ACC112 (cell line): ENCODE data around the gene PIK3C2G.

Source experiments
- H2AFZ ChIP-seq: fragments of 200-600 bp; sonication (generic); one replicate; pipeline ENCODE4 v1.6.0; 2017; ENCODE audit warnings: antibody characterized with exemption, low read length; ENCODE audit not compliant: unreplicated experiment
- H3K27ac ChIP-seq: fragments of 200-600 bp; sonication (generic); 2 replicates; pipeline ENCODE4 v1.5.1; 2014; ENCODE audit warnings: low read depth, mild to moderate bottlenecking, antibody characterized with exemption, low read length, moderate library complexity
- H3K27me3 ChIP-seq: fragments of 200-600 bp; sonication (generic); 2 replicates; pipeline ENCODE4 v1.6.1; 2014; ENCODE audit warnings: mild to moderate bottlenecking, antibody characterized with exemption, low read length, moderate library complexity, mixed read lengths; ENCODE audit not compliant: insufficient read depth
- H3K36me3 ChIP-seq: fragments of 200-600 bp; sonication (generic); 2 replicates; pipeline ENCODE4 v1.6.1; 2016; ENCODE audit warnings: mild to moderate bottlenecking, antibody characterized with exemption, low read length, moderate library complexity, mixed read lengths; ENCODE audit not compliant: insufficient read depth
- H3K4me1 ChIP-seq: fragments of 200-600 bp; sonication (generic); one replicate; pipeline ENCODE4 v1.6.1; 2016; ENCODE audit warnings: low read length, mixed read lengths; ENCODE audit not compliant: insufficient read depth, unreplicated experiment, control insufficient read depth
- H3K4me3 ChIP-seq: fragments of 200-600 bp; sonication (generic); 2 replicates; pipeline ENCODE4 v1.5.1; 2014; ENCODE audit warnings: mild to moderate bottlenecking, low read depth, low read length
- H3K79me2 ChIP-seq: fragments of 200-600 bp; sonication (generic); one replicate; pipeline ENCODE4 v1.6.0; 2016; ENCODE audit warnings: low read length; ENCODE audit not compliant: control insufficient read depth, unreplicated experiment, insufficient read depth

The PIK3C2G gene, protein sequence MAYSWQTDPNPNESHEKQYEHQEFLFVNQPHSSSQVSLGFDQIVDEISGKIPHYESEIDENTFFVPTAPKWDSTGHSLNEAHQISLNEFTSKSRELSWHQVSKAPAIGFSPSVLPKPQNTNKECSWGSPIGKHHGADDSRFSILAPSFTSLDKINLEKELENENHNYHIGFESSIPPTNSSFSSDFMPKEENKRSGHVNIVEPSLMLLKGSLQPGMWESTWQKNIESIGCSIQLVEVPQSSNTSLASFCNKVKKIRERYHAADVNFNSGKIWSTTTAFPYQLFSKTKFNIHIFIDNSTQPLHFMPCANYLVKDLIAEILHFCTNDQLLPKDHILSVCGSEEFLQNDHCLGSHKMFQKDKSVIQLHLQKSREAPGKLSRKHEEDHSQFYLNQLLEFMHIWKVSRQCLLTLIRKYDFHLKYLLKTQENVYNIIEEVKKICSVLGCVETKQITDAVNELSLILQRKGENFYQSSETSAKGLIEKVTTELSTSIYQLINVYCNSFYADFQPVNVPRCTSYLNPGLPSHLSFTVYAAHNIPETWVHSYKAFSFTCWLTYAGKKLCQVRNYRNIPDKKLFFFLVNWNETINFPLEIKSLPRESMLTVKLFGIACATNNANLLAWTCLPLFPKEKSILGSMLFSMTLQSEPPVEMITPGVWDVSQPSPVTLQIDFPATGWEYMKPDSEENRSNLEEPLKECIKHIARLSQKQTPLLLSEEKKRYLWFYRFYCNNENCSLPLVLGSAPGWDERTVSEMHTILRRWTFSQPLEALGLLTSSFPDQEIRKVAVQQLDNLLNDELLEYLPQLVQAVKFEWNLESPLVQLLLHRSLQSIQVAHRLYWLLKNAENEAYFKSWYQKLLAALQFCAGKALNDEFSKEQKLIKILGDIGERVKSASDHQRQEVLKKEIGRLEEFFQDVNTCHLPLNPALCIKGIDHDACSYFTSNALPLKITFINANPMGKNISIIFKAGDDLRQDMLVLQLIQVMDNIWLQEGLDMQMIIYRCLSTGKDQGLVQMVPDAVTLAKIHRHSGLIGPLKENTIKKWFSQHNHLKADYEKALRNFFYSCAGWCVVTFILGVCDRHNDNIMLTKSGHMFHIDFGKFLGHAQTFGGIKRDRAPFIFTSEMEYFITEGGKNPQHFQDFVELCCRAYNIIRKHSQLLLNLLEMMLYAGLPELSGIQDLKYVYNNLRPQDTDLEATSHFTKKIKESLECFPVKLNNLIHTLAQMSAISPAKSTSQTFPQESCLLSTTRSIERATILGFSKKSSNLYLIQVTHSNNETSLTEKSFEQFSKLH (N-terminal part only)

DNA sequence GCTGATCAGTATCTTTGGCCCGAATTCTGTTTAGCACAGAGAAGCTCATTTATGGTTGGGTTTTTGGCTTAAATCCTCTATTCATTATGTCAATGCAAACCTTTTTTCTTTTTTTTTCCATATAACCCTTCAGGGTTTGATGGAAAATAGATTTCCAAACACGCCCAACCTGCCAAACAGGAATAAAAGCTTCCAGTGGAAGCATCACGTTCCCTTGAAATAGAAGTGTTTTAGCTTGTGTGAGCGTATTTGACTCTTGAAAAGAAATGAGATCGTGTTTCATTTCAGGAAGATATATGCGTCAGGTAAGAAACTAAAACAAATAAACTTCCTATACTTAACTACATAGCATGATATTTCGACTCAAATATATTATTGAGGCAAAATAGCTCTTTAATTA is at the start of gene PIK3C2G:
PIK3C2G (plus strand) TSS at position 246 of the 400 bp plus-strand sequence. CDS start 20,564 bp downstream, outside the sequence.
- Histone ChIP-seq H3K4me3 (no peak within 1 kb of the TSS), H3K4me1 (peaks cover 5% of the 10 kb centered on the region), H2AFZ (peak within 1 kb of the TSS; percentile 58), H3K27ac (no peak within 1 kb of the TSS), H3K79me2 (no peaks in the 10 kb centered on the region), H3K36me3 (no peaks in the 10 kb centered on the region), H3K27me3 (no peaks in the 10 kb centered on the region)

DNA sequence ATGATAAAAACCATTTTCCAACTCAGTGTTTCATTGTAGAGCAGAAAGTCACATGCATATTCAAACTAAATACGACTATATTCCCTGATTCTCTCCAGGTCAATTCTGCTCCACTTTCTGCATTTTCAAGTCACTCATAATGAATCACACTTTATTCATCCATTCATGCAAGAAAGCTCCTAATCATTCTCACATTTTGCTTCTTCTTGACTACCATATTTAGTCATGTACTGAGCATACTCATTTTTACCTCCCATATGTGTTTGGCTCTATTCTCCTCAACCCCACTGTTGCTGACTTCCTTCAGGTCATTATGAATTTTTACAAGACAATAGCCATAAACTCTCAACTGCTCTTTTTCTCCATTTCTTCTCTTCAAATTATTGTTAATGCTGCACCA is 43.4 kb upstream of the PIK3C2G start:
- no peak overlapping the region for H3K27ac ChIP-seq
- no peaks in the 10 kb centered on the region for H3K36me3 ChIP-seq
- no peak overlapping the region for H3K4me3 ChIP-seq
- H3K79me2 ChIP-seq, result no peaks in the 10 kb centered on the region
- H2AFZ ChIP-seq, result no peak overlapping the region
- H3K4me1 ChIP-seq, result no peaks in the 10 kb centered on the region
- no peaks in the 10 kb centered on the region for H3K27me3 ChIP-seq

DNA sequence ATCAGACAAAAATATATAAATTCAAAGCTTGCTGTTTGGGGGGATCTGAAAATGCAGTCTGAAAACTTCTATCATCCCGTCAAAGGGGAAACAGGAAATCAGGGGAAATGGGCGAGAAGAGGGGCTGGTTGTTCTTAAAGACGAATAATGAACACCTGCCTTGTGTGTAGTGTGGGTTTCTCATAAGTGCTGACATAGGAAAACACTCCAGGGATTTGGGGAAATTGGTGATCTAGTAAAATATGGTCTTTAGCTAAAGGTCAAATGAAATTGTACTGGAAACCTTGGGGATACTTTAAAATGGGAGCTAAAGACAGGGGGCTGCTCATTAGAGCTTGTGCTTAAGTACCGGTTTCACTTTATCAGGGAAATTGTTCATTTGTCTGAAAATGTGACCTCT is 39.6 kb upstream of the PIK3C2G start:
- H3K4me1 ChIP-seq, result no peaks in the 10 kb centered on the region
- H3K27me3 ChIP-seq, result no peaks in the 10 kb centered on the region
- peak overlapping the region; percentile 66 for H2AFZ ChIP-seq
- H3K4me3 ChIP-seq, result no peak overlapping the region
- no peaks in the 10 kb centered on the region for H3K36me3 ChIP-seq
- no peaks in the 10 kb centered on the region for H3K79me2 ChIP-seq
- H3K27ac ChIP-seq, result no peak overlapping the region

DNA sequence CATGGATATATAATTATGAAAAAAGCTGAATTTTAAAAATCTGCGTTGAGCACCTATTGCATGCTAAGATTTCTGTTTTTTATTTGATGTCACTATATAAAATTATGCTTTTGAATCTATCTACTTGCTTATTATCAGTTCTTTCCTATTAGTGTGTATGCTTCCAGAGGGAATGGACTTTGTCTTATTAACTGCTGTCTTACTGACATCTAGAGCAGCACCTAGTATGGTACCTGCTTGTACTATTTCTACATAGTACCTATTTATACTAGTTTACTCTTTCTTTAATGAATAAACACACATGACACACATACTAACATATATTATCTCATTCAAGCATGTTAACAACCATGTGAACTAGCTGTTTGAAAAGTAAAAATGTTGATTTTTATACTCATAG is 38.6 kb upstream of the PIK3C2G start:
- H3K4me1 ChIP-seq, result no peaks in the 10 kb centered on the region
- H2AFZ ChIP-seq, result no peak overlapping the region
- H3K79me2 ChIP-seq, result no peaks in the 10 kb centered on the region
- no peaks in the 10 kb centered on the region for H3K27me3 ChIP-seq
- no peaks in the 10 kb centered on the region for H3K36me3 ChIP-seq
- H3K27ac ChIP-seq, result no peak overlapping the region
- no peak overlapping the region for H3K4me3 ChIP-seq

DNA sequence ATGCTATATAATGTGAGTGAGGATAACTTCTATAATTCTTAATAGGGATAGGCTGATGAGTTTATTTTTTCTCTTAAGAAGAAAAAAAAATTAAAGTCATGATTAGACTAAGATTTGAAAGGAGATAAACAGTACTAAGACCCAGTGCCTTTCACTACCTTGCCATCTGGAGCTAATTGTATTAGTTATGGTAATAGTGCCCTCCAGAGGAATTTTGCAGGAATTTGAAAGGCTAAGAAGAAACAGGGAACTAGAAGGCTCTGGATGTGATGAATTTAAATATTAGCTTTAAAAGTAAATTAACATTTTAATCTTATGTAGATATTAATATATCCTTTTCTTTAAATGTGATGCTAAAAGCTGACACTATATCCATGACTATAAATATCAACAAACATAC is 36.6 kb upstream of the PIK3C2G start:
- no peaks in the 10 kb centered on the region for H3K27me3 ChIP-seq

DNA sequence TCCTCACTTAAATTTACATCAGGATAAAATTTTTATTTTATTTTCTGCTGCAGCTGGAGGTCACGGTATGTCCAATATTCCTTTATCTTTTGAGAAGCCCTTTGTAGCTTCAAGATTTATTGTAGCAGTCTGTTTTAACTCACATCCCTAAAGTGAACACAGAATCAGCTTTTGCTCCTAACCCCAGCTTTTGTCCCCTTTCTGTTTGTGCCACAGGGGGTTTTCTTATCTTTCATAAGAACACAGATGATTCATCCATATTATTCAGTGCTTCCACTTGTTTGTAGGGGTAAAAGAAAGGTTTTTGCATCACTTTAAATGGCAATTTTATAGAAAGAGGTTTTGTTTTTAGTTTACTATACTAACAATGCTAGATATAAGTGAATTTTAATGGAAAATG is 21.8 kb upstream of the PIK3C2G start:
- peaks cover 12% of the 10 kb centered on the region for H3K4me1 ChIP-seq

More for the DNA sequence above, 36.6 kb upstream of the PIK3C2G start:
- Histone ChIP-seq H3K79me2 (no peaks in the 10 kb centered on the region), H3K4me1 (no peaks in the 10 kb centered on the region), H3K4me3 (no peak overlapping the region), H3K36me3 (no peaks in the 10 kb centered on the region), H3K27ac (no peak overlapping the region), H2AFZ (no peak overlapping the region)

DNA sequence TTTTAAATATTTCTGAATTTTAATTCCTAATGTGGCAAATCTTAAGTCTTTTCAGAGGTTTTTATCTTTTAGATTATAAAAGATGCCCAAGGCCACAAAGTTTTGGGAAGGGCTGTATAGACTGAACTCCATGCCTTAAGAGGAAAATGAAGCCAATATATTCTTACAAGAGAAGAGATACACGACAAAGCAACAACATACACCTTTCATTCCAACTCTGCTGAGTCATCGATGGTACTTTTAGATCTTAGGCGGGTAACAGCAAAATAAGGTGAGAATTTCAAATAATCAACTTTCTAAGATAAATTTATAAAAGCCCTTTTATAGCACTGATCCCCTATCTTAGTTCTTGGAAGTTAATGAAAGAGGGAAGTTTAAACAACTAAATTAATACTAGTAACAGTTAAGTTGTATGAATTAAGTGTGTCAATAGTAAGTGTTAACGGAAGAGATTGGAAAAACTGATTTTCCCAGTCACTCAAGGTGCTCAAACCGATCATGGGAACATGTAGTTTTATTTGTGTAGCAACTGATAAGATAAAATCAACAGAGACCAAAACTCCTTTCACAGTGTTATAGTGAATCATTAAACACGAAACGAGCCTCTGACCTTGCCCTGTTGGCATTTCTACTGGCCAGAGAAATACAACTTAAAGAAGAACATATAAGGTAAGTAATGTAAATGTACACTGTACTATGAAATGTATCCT is 18.8 kb upstream of the PIK3C2G start:
- Histone ChIP-seq H3K79me2 (no peaks in the 10 kb centered on the region), H3K4me3 (no peak overlapping the region), H2AFZ (no peak overlapping the region), H3K36me3 (no peaks in the 10 kb centered on the region), H3K4me1 (peaks cover 12% of the 10 kb centered on the region), H3K27ac (no peak overlapping the region), H3K27me3 (no peaks in the 10 kb centered on the region)

More for the DNA sequence above, 21.8 kb upstream of the PIK3C2G start:
- no peaks in the 10 kb centered on the region for H3K27me3 ChIP-seq
- peak overlapping the region; percentile 10 for H2AFZ ChIP-seq
- peak overlapping the region; percentile 9; the same call in 1 of the 2 replicates for H3K27ac ChIP-seq
- H3K79me2 ChIP-seq, result no peaks in the 10 kb centered on the region
- no peaks in the 10 kb centered on the region for H3K36me3 ChIP-seq
- H3K4me3 ChIP-seq, result no peak overlapping the region

DNA sequence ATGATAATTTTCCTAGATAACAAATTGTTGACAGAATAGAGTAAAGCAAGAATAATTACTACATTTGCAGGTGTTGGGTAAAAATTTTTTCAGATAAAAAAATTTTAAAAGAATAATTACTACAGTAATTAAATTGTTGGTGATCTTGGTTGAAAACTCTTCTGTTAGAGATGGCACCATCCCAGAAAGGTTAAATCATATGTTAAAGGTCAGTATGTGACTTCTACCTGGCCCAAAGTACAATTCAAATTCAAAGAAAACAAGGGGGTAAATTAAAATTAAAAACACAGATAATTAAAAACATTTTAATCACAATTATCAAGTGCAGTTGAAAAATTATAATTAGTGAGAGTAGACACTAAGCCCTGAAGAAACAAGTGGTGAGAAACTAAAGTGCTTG is 18.1 kb upstream of the PIK3C2G start:
- Histone ChIP-seq H3K36me3 (no peaks in the 10 kb centered on the region), H3K79me2 (no peaks in the 10 kb centered on the region), H3K4me1 (peaks cover 12% of the 10 kb centered on the region), H3K4me3 (no peak overlapping the region), H3K27ac (no peak overlapping the region), H2AFZ (no peak overlapping the region), H3K27me3 (no peaks in the 10 kb centered on the region)

DNA sequence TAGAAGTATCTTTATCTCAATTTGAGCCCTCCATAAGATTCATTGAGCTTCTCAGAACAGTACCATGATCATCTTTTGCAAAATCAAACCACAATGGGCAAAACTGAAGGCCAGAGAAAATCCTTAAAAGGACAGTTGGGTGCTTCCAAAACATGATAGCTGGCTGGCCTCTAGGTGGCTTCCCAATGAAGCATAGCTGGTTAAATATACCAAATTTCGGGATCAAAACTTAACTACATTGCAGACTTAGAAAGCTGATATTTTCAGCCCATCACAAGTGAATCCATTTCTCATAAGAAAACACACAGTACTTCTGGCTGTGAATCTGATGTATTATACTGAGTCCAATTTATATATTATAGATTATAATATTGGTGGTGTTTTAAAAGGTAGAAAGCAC is 15.3 kb upstream of the PIK3C2G start:
- no peaks in the 10 kb centered on the region for H3K4me1 ChIP-seq
- no peak overlapping the region for H3K27ac ChIP-seq
- no peaks in the 10 kb centered on the region for H3K79me2 ChIP-seq
- H3K27me3 ChIP-seq, result no peaks in the 10 kb centered on the region
- no peak overlapping the region for H3K4me3 ChIP-seq
- no peak overlapping the region for H2AFZ ChIP-seq
- H3K36me3 ChIP-seq, result no peaks in the 10 kb centered on the region
